Measurements from ENCODE around the gene FAM107A. TPM values are rescaled to one million over a fixed set of nuclear protein-coding genes. Genes with fewer than 3 reads are reported as not detected.

FAM107A gene
- total RNA-seq, 1 donor from 2014 or later, result not detected

GRCh38 chr3:58532794-58533220 lies 44.4 kb downstream of the FAM107A start:
- Mint-ChIP-seq H3K27ac (ENCODE audit: unreplicated experiment) (no peak overlapping the region), H3K9me3 (ENCODE audit: unreplicated experiment) (no peaks in the 10 kb centered on the region), H3K4me3 (ENCODE audit: unreplicated experiment) (no peak overlapping the region), H3K36me3 (ENCODE audit: unreplicated experiment) (no peaks in the 10 kb centered on the region), H3K4me1 (ENCODE audit: unreplicated experiment) (peaks cover 21% of the 10 kb centered on the region), H3K27me3 (ENCODE audit: unreplicated experiment) (no peaks in the 10 kb centered on the region)
- peak; percentile 90 for TF ChIP-seq CTCF (IDR thresholded peaks at IDR 0.05)
- DNase-seq (ENCODE audit: extremely low spot score, unreplicated experiment), result peak; percentile 88

- no peak overlapping the region for H3K27ac Mint-ChIP-seq (ENCODE audit: unreplicated experiment)
- H3K36me3 Mint-ChIP-seq (ENCODE audit: unreplicated experiment), result no peaks in the 10 kb centered on the region
- no peak overlapping the region for H3K4me3 Mint-ChIP-seq (ENCODE audit: unreplicated experiment)
- no peak for DNase-seq (ENCODE audit: extremely low spot score, unreplicated experiment)
- no peak for TF ChIP-seq CTCF (IDR thresholded peaks at IDR 0.05)
- H3K4me1 Mint-ChIP-seq (ENCODE audit: unreplicated experiment), result peaks cover 21% of the 10 kb centered on the region
- H3K9me3 Mint-ChIP-seq (ENCODE audit: unreplicated experiment), result no peaks in the 10 kb centered on the region
- no peaks in the 10 kb centered on the region for H3K27me3 Mint-ChIP-seq (ENCODE audit: unreplicated experiment)
These were observed 45.2 kb downstream of the FAM107A start for GRCh38 chr3:58531956-58532355.

- TF ChIP-seq CTCF (IDR thresholded peaks at IDR 0.05), result no peak
- Mint-ChIP-seq H3K9me3 (ENCODE audit: unreplicated experiment) (no peaks in the 10 kb centered on the region), H3K27me3 (ENCODE audit: unreplicated experiment) (no peaks in the 10 kb centered on the region), H3K36me3 (ENCODE audit: unreplicated experiment) (no peaks in the 10 kb centered on the region), H3K4me1 (ENCODE audit: unreplicated experiment) (peaks cover 25% of the 10 kb centered on the region), H3K4me3 (ENCODE audit: unreplicated experiment) (no peak overlapping the region), H3K27ac (ENCODE audit: unreplicated experiment) (no peak overlapping the region)
- DNase-seq (ENCODE audit: extremely low spot score, unreplicated experiment), result peak; percentile 81
These were observed 45.6 kb downstream of the FAM107A start for GRCh38 chr3:58531555-58531954.

GRCh38 chr3:58530354-58530865 lies 46.8 kb downstream of the FAM107A start:
- Mint-ChIP-seq H3K9me3 (ENCODE audit: unreplicated experiment) (no peaks in the 10 kb centered on the region), H3K27ac (ENCODE audit: unreplicated experiment) (no peak overlapping the region), H3K4me1 (ENCODE audit: unreplicated experiment) (peaks cover 30% of the 10 kb centered on the region), H3K4me3 (ENCODE audit: unreplicated experiment) (no peak overlapping the region), H3K36me3 (ENCODE audit: unreplicated experiment) (no peaks in the 10 kb centered on the region), H3K27me3 (ENCODE audit: unreplicated experiment) (no peaks in the 10 kb centered on the region)
- TF ChIP-seq CTCF (IDR thresholded peaks at IDR 0.05), result no peak
- DNase-seq (ENCODE audit: extremely low spot score, unreplicated experiment), result peak; percentile 82

DNA sequence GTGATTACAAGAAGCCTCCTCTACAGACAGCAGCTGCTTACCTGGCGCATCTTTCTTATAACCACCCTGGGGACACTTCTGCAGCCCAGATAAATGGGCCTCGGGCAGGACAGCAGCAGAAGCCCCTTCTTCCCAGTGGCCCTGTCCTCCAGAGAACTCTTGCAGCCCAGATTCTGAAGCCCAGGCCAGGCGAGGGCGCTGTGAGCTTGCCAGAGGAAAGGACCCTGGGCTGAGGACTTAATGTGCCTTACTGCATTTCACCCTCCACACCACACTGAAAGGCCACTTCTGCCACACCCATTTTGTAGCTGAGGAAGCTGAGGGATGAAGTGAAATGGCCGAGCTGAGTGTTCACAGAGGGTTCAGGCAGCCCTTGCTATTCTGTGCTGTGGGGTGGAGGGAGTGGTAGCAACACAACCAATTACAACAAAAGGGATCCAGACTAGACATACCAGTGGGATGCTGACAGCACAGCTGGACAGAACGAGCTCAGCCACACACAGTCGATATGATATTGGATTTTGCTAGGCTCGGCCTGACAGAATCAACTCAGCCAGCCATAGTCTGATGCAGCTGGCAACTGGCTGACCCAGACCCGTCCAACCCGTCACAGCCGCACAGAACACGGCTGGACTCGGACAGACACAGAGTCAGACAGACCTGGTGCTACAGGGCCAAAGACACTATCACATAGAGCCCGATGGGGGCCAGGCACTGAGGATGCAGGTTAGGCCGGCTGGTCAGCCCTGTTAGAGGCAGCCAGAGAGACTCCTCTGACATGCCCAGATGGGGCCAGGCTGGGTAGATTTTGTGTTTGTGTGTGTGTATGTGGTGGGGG lies 47.5 kb downstream of the FAM107A start:
- TF ChIP-seq CTCF (IDR thresholded peaks at IDR 0.05), result peak; percentile 42
- no peaks in the 10 kb centered on the region for H3K27me3 Mint-ChIP-seq (ENCODE audit: unreplicated experiment)
- H3K36me3 Mint-ChIP-seq (ENCODE audit: unreplicated experiment), result no peaks in the 10 kb centered on the region
- no peaks in the 10 kb centered on the region for H3K9me3 Mint-ChIP-seq (ENCODE audit: unreplicated experiment)
- no peak overlapping the region for H3K4me3 Mint-ChIP-seq (ENCODE audit: unreplicated experiment)
- peaks cover 31% of the 10 kb centered on the region for H3K4me1 Mint-ChIP-seq (ENCODE audit: unreplicated experiment)
- H3K27ac Mint-ChIP-seq (ENCODE audit: unreplicated experiment), result no peak overlapping the region
- peak; percentile 79 for DNase-seq (ENCODE audit: extremely low spot score, unreplicated experiment)

Data from osteocyte (in vitro differentiated cells).